NCI-H2107 treated with DMSO at 0.1 percent for 48 hours (cell line): ENCODE results near the gene OR5K3.
"Not testable (repeated sequence)": the region's sequence is repeated elsewhere in the genome, so short reads cannot be mapped to it uniquely, and the experiment has no call there.

Source experiments
- DNase-seq: peaks from one replicate; lab custom pipeline; 2025; ENCODE audit not compliant: unreplicated experiment; lab: John Stamatoyannopoulos, UW

The OR5K3 gene, protein sequence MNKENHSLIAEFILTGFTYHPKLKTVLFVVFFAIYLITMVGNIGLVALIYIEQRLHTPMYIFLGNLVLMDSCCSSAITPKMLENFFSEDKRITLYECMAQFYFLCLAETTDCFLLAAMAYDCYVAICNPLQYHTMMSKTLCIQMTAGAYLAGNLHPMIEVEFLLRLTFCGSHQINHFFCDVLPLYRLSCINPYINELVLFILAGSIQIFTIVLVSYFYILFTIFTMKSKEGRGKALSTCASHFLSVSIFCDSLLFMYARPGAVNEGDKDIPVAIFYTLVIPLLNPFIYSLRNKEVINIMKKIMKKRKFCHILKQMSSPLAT

DNA sequence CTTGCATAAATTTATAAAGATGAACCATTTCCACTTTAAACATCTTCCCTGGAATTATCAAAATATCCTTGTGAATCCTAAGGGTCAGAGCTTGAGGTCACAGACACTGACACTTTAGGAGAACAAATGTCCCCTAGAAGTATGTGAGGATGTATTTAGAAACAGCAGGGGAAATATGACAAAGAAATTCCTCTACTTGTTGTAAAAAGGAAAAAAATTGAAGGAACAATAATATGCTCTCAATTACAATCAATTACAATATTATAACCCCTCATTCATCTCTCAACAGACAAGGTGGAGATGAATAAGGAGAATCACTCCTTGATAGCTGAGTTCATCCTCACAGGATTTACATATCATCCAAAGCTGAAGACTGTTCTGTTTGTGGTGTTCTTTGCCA is at the start of gene OR5K3:
OR5K3 (plus strand) TSS at position 301 of the 400 bp plus-strand sequence; CDS start at position 301, 0 bp downstream.
- DNase-seq, result no peak

DNA sequence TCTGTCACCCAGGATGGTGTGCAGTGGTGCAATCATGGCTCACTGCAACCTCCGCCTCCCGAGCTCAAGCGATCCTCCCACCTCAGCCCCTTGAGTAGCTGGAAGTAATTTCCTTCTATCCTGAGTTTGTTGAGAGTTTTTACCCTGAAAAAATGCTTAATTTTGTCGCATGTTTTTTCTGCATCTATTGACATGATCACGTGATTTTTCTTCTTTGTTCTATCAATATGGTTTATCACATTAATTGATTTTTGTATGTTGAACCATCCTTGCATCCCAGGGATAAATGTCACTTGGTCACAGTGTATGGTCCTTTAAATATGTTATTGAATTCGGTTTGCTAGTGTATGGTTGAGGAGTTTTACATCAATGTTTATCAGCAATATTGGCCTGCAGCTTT is 48.7 kb upstream of the OR5K3 start:
- DNase-seq, result no peak

DNA sequence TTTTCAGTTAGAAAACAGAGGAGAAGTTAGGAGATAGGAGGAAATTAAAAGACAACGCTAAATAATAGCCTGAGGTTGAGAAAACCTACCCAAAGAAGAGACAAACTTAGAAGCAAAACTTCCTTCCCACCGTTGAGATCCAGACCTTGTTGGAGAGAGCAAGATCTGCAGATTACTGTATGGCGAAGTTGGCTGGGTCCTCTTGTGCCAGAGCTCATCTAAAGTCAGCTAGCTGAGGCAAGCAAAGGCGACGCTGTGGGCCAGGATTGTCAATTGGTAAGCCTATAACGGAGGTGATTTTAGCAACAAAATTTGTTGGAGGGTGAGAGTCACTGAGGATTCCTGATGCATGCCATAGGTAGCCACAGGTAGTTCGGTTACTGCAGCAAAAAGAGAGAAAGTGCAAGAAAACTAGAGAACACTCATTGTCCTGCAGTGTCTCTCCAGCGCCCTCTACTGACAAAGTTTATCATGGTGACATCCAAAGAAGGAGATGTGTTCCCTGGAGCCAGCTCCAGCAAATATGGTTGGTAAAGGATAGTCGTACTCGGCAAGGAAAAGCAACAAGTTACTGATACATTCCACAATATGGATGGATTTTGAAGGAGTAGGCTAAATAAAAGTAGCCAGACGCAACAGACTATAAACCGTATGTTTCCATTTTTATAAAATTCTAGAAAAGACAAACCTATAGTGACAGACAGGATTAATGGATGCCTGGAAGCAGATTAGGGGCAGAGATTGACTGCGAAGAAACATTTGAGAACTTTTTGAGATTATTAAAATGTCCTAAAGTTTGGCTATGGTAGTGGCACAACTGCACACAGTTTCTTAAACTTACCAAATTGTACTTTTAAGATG is 46.6 kb upstream of the OR5K3 start:
- no peak for DNase-seq

DNA sequence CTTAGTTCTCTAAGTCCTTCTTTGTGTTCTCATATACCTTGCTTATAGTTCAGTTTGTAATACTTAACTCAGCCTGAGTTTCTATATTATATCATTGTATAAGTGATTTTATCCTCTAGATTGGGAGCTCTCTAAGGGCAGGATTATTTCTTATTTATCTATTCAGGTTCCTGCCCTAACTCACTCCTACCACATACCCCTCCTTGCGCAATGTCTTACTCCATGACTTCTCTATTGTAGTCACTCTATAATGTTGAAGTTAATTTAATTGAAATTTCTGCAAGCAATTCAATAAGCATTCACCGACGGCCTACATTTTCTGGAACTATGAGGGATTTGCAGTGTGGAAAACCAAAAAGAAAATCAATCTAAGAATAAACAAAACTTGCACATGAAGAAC is 40.4 kb upstream of the OR5K3 start:
- no peak for DNase-seq

DNA sequence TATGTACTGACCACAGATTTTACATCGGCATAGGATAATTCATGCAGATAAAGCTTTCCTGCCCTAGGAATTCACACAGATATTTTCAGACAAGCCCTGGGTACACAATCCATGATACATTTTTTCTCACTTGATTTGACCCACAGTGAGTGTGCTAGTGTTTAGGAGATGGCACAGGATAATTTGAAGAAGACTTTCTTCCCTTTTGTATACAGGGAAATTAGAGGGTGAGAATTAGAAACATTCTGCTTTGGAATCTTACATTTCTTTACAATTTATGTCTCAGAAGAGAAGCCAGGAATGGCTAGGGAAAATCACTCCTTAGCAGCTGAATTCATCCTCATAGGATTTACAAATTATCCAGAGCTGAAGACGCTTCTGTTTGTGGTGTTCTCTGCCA is 36.9 kb upstream of the OR5K3 start, which contains the start of gene OR5K4:
OR5K4 (plus strand) TSS at position 301 of the 400 bp plus-strand sequence; CDS start at position 301, 0 bp downstream.
- no peak for DNase-seq

DNA sequence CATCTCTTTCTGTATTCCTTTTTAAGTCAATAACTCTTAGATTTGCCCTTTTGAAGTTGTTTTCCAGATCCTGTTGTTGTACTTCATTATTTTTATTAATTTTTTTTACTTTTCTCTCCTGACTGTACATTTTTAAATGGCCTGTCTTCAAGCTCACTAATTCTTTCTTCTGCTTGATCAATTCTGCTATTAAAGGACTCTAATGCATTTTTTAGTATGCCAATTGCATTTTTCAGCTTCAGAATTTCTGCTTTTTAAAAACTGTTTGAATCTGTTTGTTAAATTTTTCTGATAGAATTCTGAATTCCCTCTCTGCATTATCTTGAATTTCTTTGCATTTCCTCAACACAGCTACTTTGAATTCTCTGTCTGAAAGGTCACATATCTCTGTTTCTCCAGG is 31.2 kb upstream of the OR5K3 start:
- no peak for DNase-seq

DNA sequence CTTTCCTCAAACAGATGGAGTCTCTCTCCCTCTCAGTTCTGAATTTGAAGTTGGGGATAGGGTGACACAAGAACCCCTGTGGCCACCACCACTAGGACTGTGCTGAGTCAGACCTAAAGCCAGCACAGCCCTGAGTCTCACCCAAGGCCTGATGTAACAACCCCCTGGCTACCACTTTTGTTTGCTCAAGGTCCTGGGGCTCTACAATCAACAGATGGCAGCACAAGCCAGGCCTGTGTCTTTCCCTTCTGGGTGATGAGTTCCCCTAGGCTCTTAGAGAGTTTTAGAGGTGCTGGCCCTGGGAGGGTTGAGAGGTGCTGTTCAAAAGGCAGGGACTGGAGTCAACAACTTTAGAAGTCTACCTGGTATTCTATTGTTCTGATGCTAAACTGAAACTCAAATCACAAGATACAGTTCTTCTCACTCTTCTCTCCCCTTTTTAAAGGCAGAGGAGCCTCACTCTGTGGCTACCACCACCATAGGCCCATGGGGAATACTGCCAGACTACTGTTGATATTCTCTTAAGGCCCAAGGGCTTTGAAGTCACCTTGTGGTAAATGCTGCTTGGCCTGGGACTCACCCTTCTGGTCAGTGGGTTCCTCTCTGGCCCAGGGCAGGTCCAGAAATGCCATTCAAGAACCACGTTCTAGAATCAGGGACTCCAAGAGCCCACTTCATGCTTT is 30.3 kb upstream of the OR5K3 start:
- no peak for DNase-seq

DNA sequence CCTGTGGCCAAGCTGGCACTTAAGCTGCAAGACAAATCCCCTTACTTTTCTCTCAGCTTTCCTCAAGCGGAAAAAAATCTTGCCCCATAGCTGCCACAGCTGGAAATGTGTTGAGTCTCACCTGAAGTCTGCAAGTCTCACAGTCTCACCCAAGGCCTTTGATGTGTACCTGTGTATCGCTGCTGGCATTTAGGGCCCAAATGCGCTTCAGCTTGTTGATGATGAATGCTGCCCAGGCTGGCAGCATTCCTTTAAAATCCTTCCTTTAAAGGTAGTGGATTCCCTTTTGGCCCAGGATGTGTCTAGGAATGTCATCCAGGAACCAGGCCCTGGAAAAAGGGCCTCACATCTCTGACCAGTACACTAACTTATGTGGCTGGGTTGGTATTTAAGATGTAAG is 29.8 kb upstream of the OR5K3 start:
- no peak for DNase-seq

DNA sequence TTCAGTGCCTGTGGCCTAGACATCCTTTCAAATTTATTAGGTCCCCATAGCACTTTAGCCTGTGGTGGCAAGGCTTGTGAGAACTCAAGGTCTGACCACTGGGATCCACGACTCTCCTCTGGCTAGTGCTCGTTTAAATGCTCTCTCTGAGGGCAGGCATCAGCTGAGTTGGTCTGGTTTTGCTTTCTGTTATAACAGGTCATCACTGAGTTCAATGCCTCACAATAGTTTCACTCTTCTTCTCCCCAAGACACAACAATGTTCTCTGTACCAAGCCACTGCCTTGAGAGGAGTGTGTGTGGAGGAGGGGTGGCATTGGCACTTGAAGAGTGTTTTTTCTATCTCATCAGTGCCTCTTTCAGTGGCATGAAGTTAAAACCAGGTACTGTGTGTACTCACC is 29.2 kb upstream of the OR5K3 start:
- no peak for DNase-seq

DNA sequence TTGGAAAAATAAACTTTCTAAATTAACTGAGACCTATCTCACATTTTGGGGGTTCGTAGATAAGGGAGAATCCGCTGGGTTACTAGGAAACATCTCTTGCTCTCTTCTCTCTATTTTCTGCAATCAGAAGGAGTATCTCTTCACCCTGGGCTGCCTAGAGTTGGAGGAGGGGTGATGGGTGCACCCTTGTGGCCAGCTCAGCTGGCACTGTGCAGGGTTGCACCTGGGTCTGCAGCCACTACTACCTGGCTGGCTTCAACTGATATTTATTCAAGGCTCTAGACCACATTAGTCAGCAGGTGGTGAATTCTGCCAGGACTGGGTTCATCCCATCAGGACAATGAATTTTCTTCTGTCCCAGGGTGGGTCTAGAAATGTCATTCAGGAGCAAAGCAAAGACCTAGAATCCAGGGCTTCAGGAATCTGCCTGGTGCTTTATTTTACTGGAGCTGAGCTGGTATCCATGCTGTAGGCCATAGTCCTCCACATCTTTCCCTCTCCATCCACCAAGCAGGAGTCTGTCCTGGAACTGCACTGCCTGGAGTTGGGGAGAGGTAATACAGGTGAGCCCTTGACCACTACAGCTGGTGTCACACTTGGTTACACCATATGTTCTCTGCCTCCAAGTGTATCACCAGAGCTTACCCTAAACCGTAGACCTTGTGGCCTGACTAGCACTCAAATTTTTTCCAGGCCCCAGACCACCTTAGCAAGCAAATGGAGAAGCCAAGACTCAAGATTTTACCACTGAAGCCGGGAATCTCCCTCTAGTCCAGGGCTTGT is 22.8 kb upstream of the OR5K3 start:
- DNase-seq, result no peak

DNA sequence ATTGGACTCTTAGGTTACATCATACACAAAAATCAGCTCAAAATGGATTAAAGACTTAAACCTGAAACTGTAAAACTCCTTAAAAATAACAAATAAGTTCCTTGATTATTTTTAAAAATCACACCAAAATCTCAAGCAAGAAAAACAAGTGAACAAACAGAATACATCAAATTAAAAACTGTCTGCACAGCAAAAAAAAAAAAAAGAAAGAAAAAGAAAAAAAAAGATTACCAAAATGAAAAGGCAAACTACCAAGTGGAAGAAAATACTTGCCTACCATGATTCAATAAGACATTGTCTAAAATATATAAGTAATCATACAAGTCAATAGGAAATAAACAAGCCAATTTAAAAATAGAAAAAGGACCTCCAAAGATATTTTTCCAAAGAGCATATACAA is 19.3 kb upstream of the OR5K3 start:
- no peak for DNase-seq

DNA sequence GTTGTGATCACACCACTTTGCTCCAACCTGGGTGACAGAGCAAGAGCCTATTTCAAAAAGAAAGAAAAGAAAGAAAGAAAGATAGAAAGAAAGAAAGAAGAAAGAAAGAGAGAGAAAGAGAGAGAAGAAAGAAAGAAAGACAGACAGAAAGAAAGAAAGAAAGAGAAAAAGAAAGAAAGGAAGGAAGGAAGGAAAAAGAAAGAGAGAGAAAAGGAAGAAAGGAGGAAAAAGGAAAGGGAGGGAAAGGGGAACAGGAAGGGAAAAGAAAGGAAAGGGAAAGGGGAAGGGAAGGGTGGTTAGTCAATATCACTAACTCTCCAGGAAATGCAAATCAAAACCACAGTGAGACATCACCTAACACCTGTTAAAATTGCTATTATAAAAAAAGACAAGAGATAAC is 18.6 kb upstream of the OR5K3 start:
- no peak for DNase-seq

DNA sequence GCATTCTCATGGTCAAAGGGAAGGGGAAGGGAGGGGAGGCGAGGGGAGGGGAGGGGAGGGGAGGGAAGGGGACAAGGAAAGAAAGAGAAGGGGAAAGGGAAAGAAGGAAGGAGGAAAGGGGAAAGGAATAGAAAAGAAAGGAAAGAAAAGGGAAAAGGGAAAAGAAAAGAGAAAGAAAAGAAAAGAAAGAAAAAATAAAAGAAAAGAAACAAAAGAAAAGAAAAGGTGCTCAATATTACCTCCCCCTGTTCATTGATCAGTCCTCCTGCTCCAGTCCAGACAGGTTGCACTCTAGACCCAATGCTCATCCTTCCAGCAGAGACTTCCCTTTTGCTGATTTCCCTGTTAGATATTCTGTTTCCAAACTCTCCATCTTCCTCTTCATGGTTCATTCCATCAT is 18.0 kb upstream of the OR5K3 start:
- DNase-seq, result no peak

DNA sequence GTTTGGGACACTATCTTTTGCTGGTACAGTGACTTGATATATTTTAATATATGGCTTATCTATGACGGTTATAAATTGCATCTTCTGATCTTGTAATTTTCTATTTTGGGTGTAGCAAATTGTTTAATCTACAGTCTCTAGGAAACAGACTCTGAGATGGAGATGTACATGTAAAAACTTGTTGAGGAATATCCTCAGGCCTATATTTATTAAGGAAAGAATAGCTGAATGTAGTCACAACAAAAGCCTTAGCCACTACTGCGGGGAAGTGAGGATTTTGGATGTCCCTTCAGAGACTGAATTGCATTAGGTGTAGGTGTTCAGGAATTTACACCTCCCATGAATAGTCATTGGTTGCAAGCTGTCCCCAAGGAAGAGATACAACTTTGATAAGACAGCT is 13.8 kb upstream of the OR5K3 start:
- DNase-seq, result no peak

DNA sequence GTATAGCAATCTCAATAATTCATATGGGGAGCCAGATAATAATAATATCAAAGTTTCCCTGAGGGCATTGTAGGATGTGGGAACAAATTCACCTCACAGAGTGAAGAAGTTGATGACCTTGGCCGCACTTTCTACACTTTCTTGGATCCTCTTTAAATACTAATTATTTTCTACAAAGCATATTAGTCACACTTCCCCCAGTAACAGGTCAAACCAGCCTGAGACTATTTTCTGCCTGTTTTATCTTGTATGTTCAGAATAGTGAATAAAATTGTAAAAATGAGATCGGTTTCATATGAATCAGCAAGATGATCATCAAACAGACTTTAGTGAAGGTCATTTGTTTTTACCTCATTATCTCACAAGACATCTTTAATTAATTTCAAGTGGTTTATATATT is 2.3 kb upstream of the OR5K3 start:
- DNase-seq, result no peak

DNA sequence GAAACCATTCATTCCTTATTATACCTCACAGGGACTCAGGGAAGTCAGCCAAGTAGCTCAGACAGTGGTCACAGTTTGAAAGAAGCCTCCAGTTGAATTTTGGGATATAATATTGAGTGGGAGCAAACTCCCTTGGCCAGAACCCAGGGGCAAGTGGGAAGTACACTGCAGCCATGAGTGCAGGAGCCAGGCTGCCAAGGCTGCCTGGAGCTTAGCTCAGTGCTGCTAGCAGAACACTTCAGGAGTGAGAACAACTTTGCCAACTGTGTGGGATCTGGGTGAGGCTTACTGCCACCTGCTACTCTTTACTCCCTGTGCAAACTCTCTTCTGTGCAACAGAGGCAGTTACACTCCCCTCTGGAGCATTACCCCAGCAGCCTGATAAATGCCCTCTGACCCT is 4.6 kb downstream of the OR5K3 start:
- no peak for DNase-seq

DNA sequence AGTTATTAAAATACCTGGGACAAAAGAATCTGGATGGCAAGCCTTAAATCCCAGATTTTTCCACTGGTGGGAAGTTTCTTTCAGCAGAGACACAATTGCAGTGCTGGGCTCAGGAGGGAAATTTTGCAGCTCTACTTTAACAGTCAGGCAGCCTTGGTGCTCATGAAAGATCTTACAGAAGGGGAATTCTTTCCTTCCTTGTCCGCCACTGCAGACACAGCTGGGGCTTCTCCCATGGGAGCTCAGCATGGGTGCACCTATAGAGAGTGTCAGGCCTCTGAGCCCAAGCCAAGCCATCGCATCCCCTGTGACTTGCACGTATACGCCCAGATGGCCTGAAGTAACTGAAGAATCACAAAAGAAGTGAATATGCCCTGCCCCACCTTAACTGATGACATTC is 6.0 kb downstream of the OR5K3 start:
- DNase-seq, result not testable (repeated sequence)

DNA sequence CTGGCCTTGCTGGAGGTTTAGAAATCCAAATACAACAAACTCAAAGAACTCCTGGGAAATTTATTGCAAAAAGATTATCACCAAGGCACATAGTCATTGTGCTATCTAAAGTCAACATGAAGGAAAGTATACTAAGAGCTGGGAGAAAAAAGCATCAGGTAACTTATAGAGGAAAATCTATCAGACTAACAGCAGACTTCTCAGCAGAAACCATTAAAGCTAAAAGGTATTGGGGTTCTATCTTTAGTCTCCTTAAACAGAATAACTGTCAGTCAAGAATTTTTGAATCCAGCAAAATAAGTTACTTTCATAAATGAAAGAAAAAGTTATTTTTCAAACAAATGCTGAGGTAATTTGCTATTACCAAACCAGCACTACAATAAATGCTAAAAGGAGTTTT is 8.0 kb downstream of the OR5K3 start:
- no peak for DNase-seq

DNA sequence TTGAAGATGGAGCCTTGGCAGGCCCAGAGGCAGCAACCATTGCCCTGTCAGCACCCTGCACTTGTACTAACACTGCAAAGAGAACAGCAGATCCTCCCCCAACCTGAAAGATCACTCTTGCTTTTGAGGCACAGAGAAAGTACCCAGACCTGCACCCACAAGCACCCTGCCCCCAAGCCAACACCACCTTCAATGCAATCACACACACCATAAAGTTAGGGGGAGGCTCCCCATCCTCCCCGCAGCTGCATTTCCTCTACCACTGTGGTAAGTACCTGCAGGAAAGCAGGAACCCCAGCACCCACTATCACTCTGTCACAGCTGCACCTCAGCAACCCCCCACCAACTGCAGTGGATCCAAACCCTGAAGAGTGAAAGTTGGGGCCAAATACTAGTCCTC is 12.0 kb downstream of the OR5K3 start:
- no peak for DNase-seq

DNA sequence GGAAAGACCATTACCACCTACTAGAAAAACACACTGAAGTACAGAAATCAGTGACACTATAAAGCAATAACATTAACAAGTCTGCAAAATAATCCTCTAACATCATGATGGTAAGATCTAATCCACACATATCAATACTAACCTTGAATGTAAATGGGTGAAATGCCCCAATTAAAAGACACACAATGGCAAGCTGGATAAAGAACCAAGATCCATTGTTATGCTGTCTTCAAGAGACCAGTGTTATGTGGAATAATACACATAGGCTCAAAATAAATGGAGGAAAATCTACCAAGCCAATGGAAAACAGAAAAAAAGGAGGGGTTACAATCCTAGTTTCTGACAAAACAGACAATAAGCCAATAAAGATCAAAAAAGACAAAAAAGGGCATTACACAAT is 13.5 kb downstream of the OR5K3 start:
- DNase-seq, result no peak

DNA sequence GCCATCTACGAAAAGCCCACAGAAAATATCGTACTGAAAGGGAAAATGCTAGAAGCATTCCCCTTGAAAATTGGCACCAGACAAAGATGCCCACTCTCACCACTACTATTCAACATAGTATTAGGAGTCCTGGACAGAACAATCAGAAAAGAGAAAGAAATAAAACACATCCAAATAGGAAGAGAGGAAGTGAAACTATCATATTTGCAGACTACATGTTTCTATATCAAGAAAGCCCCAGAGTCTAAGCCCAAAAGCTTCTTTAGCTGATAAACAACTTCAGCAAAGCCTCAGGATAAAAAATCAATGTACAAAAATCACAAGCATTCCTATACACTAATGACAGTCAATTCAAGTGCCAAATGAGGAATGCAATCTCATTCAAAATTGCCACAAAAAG is 15.6 kb downstream of the OR5K3 start:
- no peak for DNase-seq
